ENCODE measurements around the gene TRPC1.

DNA sequence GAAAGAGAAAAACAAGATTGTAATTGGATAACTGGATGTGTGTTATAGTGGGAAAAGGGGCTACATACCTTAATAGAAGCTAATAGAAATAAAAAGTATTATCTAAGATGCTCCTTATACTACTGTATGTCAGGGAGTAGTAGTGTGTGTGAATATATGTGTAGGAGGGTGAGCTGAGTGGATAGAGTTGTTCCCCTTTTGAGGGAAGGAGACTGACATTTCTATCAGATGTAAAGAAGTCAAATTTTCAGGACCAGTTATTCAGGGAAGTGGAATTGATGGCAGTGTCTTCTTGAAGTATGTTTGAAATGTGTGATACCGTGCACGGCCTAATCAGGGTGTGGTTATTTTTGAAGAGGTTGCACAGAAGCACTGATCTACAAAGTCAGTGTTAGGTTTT lies 116.0 kb downstream of the TRPC1 start:
- TF ChIP-seq, protein P1, sequence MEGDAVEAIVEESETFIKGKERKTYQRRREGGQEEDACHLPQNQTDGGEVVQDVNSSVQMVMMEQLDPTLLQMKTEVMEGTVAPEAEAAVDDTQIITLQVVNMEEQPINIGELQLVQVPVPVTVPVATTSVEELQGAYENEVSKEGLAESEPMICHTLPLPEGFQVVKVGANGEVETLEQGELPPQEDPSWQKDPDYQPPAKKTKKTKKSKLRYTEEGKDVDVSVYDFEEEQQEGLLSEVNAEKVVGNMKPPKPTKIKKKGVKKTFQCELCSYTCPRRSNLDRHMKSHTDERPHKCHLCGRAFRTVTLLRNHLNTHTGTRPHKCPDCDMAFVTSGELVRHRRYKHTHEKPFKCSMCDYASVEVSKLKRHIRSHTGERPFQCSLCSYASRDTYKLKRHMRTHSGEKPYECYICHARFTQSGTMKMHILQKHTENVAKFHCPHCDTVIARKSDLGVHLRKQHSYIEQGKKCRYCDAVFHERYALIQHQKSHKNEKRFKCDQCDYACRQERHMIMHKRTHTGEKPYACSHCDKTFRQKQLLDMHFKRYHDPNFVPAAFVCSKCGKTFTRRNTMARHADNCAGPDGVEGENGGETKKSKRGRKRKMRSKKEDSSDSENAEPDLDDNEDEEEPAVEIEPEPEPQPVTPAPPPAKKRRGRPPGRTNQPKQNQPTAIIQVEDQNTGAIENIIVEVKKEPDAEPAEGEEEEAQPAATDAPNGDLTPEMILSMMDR (IDR thresholded peaks at IDR 0.05), result no peak
- TF ChIP-seq POLR2A (IDR thresholded peaks at IDR 0.05), result no peak

Data from gastroesophageal sphincter (tissue), 3 donors.